NOMO-1 treated with DMSO at 0.1 percent for 48 hours (cell line): ENCODE measurements around the gene MICALL1.

Source experiments
- DNase-seq: peaks from one replicate; lab custom pipeline; 2025; ENCODE audit not compliant: unreplicated experiment; lab: John Stamatoyannopoulos, UW

Gene MICALL1

GRCh38 chr22:37905534-37906363 lies at the start of gene MICALL1:
MICALL1 (plus strand) TSS chr22:37906297; CDS start chr22:37906423, 126 bp downstream.
- DNase-seq, result peak; percentile 57

GRCh38 chr22:37860796-37861421 lies 45.2 kb upstream of the MICALL1 start:
- DNase-seq, result no peak

- no peak for DNase-seq
Measured at GRCh38 chr22:37862570-37863325, 43.3 kb upstream of the MICALL1 start.

GRCh38 chr22:37865510-37865909 lies 40.6 kb upstream of the MICALL1 start:
- DNase-seq, result no peak

- DNase-seq, result no peak
Measured at GRCh38 chr22:37870273-37870672, 35.8 kb upstream of the MICALL1 start.

- no peak for DNase-seq
Measured at GRCh38 chr22:37880668-37881440, 25.2 kb upstream of the MICALL1 start.

GRCh38 chr22:37884420-37884819 lies 21.7 kb upstream of the MICALL1 start:
- DNase-seq, result no peak

GRCh38 chr22:37887584-37888378 lies 18.3 kb upstream of the MICALL1 start:
- no peak for DNase-seq

GRCh38 chr22:37891926-37892325 lies 14.2 kb upstream of the MICALL1 start:
- no peak for DNase-seq

GRCh38 chr22:37892566-37893335 lies 13.3 kb upstream of the MICALL1 start:
- DNase-seq, result no peak

- DNase-seq, result no peak
Measured at GRCh38 chr22:37893583-37893983, 12.5 kb upstream of the MICALL1 start.

GRCh38 chr22:37894939-37895670 lies 11.0 kb upstream of the MICALL1 start:
- DNase-seq, result no peak

GRCh38 chr22:37896181-37896592 lies 9.9 kb upstream of the MICALL1 start:
- DNase-seq, result peak; percentile 88

GRCh38 chr22:37896939-37897338 lies 9.2 kb upstream of the MICALL1 start:
- no peak for DNase-seq

GRCh38 chr22:37897807-37898206 lies 8.3 kb upstream of the MICALL1 start:
- no peak for DNase-seq

GRCh38 chr22:37898441-37899181 lies 7.5 kb upstream of the MICALL1 start:
- DNase-seq, result no peak

GRCh38 chr22:37904572-37905533 lies 1.2 kb upstream of the MICALL1 start:
- no peak for DNase-seq
